Endothelial cell of umbilical vein (primary cell): ENCODE data around the gene CDC34. TPM values are rescaled to one million over a fixed set of nuclear protein-coding genes. Genes with fewer than 3 reads are reported as not detected.

Experiments
- BruUV-seq: library from RNA; stranded (reverse); fragments of 400-500 nt; replicated peaks from 2 replicates; lab custom pipeline; 2021; lab: Mats Ljungman, UMichigan
- CTCF ChIA-PET: fragments of 300-600, 350-600 bp; sonication (Branson Sonifier 250); formaldehyde crosslinking; loops from one replicate; lab custom pipeline; 2021; ENCODE audit warnings: antibody characterized with exemption, inconsistent platforms; lab: Charles Lee
- POLR2A ChIA-PET: fragments of 300-600, 350-600 bp; sonication (Branson Sonifier 250); formaldehyde crosslinking; loops from one replicate; lab custom pipeline; 2021; ENCODE audit warnings: antibody characterized with exemption, inconsistent platforms; lab: Charles Lee
- DNase-seq: peaks from one replicate; pipeline ENCODE4 v3.0.0-alpha.2; 2011; ENCODE audit warnings: low read depth, low spot score
- FAIRE-seq: peaks from 2 replicates; lab custom pipeline; 2011; peaks lifted over from hg19 to GRCh38; lab: Jason Lieb, UNC
- H2AFZ ChIP-seq: 2 replicates; pipeline ENCODE4 v1.6.0; 2012; ENCODE audit warnings: low read depth, low read length, control low read depth, inconsistent platforms
- H3K27ac ChIP-seq: 2 replicates; pipeline ENCODE4 v1.5.1; 2011; ENCODE audit warnings: low read depth, mild to moderate bottlenecking, control low read depth, low read length, moderate library complexity; ENCODE audit not compliant: insufficient read depth
- H3K27me3 ChIP-seq, 2 experiments: 2 replicates each; pipeline versions ENCODE4 v1.6.0 to v1.6.1; 2011; ENCODE audit warnings: low read length in 2 of 2, mixed read lengths in 1 of 2; ENCODE audit not compliant: control insufficient read depth in 2 of 2, insufficient read depth in 2 of 2
- H3K36me3 ChIP-seq, 2 experiments: 2 replicates in 1 of 2; 3 replicates in 1 of 2; pipeline ENCODE4 v1.5.1; 2011; ENCODE audit warnings: low read length in 2 of 2, mild to moderate bottlenecking in 1 of 2, moderate library complexity in 1 of 2; ENCODE audit not compliant: control insufficient read depth in 2 of 2, insufficient read depth in 2 of 2; ENCODE audit errors: extremely low read depth in 1 of 2
- H3K4me1 ChIP-seq: 3 replicates; pipeline ENCODE4 v1.5.1; 2011; ENCODE audit warnings: mild to moderate bottlenecking, low read length; ENCODE audit not compliant: control insufficient read depth, insufficient read depth; ENCODE audit errors: extremely low read depth
- H3K4me2 ChIP-seq: 2 replicates; pipeline ENCODE4 v1.6.1; 2011; ENCODE audit warnings: low read length, control low read depth, mixed read lengths; ENCODE audit not compliant: insufficient read depth
- H3K4me3 ChIP-seq, 3 experiments: fragments of 200-600 bp in 1 of 3; sonication (generic), shearing (Covaris generic) in 1 of 3; replicated peaks in 1 of 3; 2 replicates each; pipeline ENCODE4 v1.5.1; 2011 to 2016; ENCODE audit warnings: control low read depth in 3 of 3, low read length in 3 of 3, mild to moderate bottlenecking in 2 of 3, inconsistent platforms in 1 of 3, low read depth in 1 of 3, moderate library complexity in 1 of 3; ENCODE audit not compliant: insufficient read depth in 1 of 3
- H3K79me2 ChIP-seq: 2 replicates; pipeline ENCODE4 v1.6.0; 2012; ENCODE audit warnings: low read length, inconsistent platforms; ENCODE audit not compliant: control insufficient read depth, insufficient read depth
- H3K9ac ChIP-seq: replicated peaks from 2 replicates; pipeline ENCODE3; 2011; ENCODE audit warnings: low read length, control low read depth; ENCODE audit not compliant: insufficient read depth; ENCODE audit errors: extremely low read depth
- H3K9me1 ChIP-seq: replicated peaks from 3 replicates; pipeline ENCODE4 v1.6.0; 2011; ENCODE audit warnings: mild to moderate bottlenecking, low read length; ENCODE audit not compliant: control insufficient read depth, insufficient read depth; ENCODE audit errors: extremely low read depth
- H3K9me3 ChIP-seq: replicated peaks from 2 replicates; pipeline ENCODE4 v1.5.1; 2012; ENCODE audit warnings: low read length, inconsistent platforms; ENCODE audit not compliant: control insufficient read depth, insufficient read depth
- H4K20me1 ChIP-seq: replicated peaks from 2 replicates; pipeline ENCODE3; 2011; ENCODE audit warnings: mild to moderate bottlenecking, low read length; ENCODE audit not compliant: control insufficient read depth, insufficient read depth; ENCODE audit errors: extremely low read depth
- CTCF ChIP-seq, 2 donors: IDR thresholded peaks; 1 replicate in 1 of 2; 2 replicates in 1 of 2; pipeline ENCODE4 v1.5.1; 2011; ENCODE audit warnings: low read length in 2 of 2, mild to moderate bottlenecking in 2 of 2, moderate library complexity in 2 of 2, control low read depth in 1 of 2, inconsistent platforms in 1 of 2, low read depth in 1 of 2; ENCODE audit not compliant: insufficient read depth in 1 of 2; ENCODE audit errors: extremely low read depth in 1 of 2
- FOS ChIP-seq: IDR thresholded peaks from 2 replicates; pipeline ENCODE4 v1.6.1; 2011; ENCODE audit warnings: mild to moderate bottlenecking, low read length, moderate library complexity, borderline replicate concordance; ENCODE audit not compliant: insufficient read depth
- GATA2 ChIP-seq: IDR thresholded peaks from 2 replicates; pipeline ENCODE4 v1.7.0; 2011; ENCODE audit warnings: low read depth, mild to moderate bottlenecking, moderate library complexity, mixed read lengths, low read length; ENCODE audit not compliant: insufficient read length, insufficient read depth
- JUN ChIP-seq: IDR thresholded peaks from 2 replicates; pipeline ENCODE4 v1.6.1; 2011; ENCODE audit warnings: borderline replicate concordance, low read depth; ENCODE audit not compliant: insufficient read length, insufficient read depth
- MAX ChIP-seq: IDR thresholded peaks from 2 replicates; pipeline ENCODE4 v1.6.1; 2011; ENCODE audit not compliant: insufficient read depth, insufficient read length
- MYC ChIP-seq: IDR thresholded peaks from one replicate; pipeline ENCODE4 v1.6.1; 2011; ENCODE audit warnings: mild to moderate bottlenecking, low read depth, low read length
- POLR2A ChIP-seq: IDR thresholded peaks from 2 replicates; pipeline ENCODE4 v1.6.1; 2012; ENCODE audit warnings: low read depth, mild to moderate bottlenecking, control low read depth, low read length
- POLR2AphosphoS5 ChIP-seq: IDR thresholded peaks from 2 replicates; pipeline ENCODE4 v1.6.1; 2012; ENCODE audit warnings: low read depth, mild to moderate bottlenecking, control low read depth, low read length, moderate library complexity; ENCODE audit not compliant: insufficient read depth
- dilution Hi-C: fragments of 300-500 bp; cut with MboI; formaldehyde crosslinking; loops from one replicate; pipeline ENCODE4 v1.15.0; 2019; ENCODE audit warnings: low sequenced_read_pairs; ENCODE audit not compliant: extremely low pct_ligation_motif_present
- intact Hi-C: fragments of 100-400 bp; cut with micrococcal nuclease; formaldehyde crosslinking; loops from one replicate; pipeline ENCODE4 v1.10.0; 2022
- polyA plus RNA-seq, 4 experiments: library from polyadenylated mRNA; depleted of rRNA in 3 of 4; stranded (reverse) in 3 of 4; unstranded in 1 of 4; fragments of >200 nt; gene quantifications; 2 replicates each; pipeline versions ENCODE4 v1.2.1 to v1.2.3, GENCODE V29; 2011 to 2012; ENCODE audit warnings: missing spikeins in 1 of 4
- total RNA-seq: library from RNA; stranded (reverse); gene quantifications from 2 replicates; pipeline ENCODE4 v1.2.3, GENCODE V29; 2021

Gene CDC34
- total and polyA plus RNA-seq, 2 donors (not counting 3 experiments of a cell fraction or from before 2014, with no cell fraction given), result 90.4 to 92.9 TPM

- Histone ChIP-seq H3K27ac (peak overlapping the region; percentile 90), H4K20me1 (no peaks in the 10 kb centered on the region), H3K9ac (peak overlapping the region; percentile 93), H3K4me2 (peak overlapping the region; percentile 73), H3K27me3 (no peaks in the 10 kb centered on the region), H3K4me3 (peak overlapping the region; percentile 3 to 88 (median 76)), H3K36me3 (peaks cover 2 to 27% of the 10 kb centered on the region in 2 experiments), H3K9me3 (no peaks in the 10 kb centered on the region), H2AFZ (no peak overlapping the region), H3K4me1 (peaks cover 17% of the 10 kb centered on the region), H3K79me2 (peaks cover 46% of the 10 kb centered on the region), H3K9me1 (no peaks in the 10 kb centered on the region)
- DNase-seq (no peak), FAIRE-seq (no peak)
- ChIA-PET POLR2A (no interaction called here), CTCF (interaction anchor here (1.0 to 3.4 kb wide), 6 partner anchors 9 to 67 kb away, joined by 3 to 36 read pairs (median 6); no protein-coding TSS in a partner anchor)
- dilution Hi-C loops, result no loop called here
- intact Hi-C loops, result loop anchor here (1.0 kb wide), 1 partner anchor 39 kb away; the partner anchor contains the start of gene BSG
- BruUV-seq, result no TSS peak
- TF ChIP-seq MAX, result no peak
- TF ChIP-seq POLR2A, result no peak
- no peak for TF ChIP-seq POLR2AphosphoS5
- no peak for TF ChIP-seq FOS
- no peak for TF ChIP-seq JUN
- TF ChIP-seq MYC, result no peak
- TF ChIP-seq CTCF (IDR thresholded peaks at IDR 0.05; ENCODE audit: extremely low read depth in 1 of 2, insufficient read depth in 1 of 2, low read depth in 1 of 2, low read length in 2 of 2), result no peak
- no peak for TF ChIP-seq GATA2
These were observed 2.0 kb downstream of the CDC34 start for GRCh38 chr19:533364-534058.
